ENCODE data around the gene TMTC2. TPM values are rescaled to one million over a fixed set of nuclear protein-coding genes. Genes with fewer than 3 reads are reported as not detected.
A peak's percentile ranks its signal among the peaks of the same experiment; 100 is the strongest.

TMTC2 gene
- total RNA-seq, 1 experiment from 2014 or later = 1.7 TPM

GRCh38 chr12:82651489-82651888 lies 35.2 kb upstream of the TMTC2 start:
- Mint-ChIP-seq H3K4me3 (ENCODE audit: unreplicated experiment) (no peak overlapping the region), H3K27me3 (ENCODE audit: insufficient read depth, unreplicated experiment) (no peaks in the 10 kb centered on the region), H3K4me1 (ENCODE audit: insufficient read depth, unreplicated experiment) (peaks cover 20% of the 10 kb centered on the region), H3K27ac (ENCODE audit: low read depth, unreplicated experiment) (no peak overlapping the region), H3K9me3 (ENCODE audit: unreplicated experiment) (no peaks in the 10 kb centered on the region), H3K36me3 (ENCODE audit: insufficient read depth, unreplicated experiment) (no peaks in the 10 kb centered on the region)
- BruUV-seq (replicated peaks) = no TSS peak
- intact Hi-C loops (cut with micrococcal nuclease) = no loop called here
- ChIA-PET CTCF (interaction anchor here (0.6 to 2.0 kb wide), 3 partner anchors 35 to 1903 kb away, joined by 3 to 10 read pairs (median 3); partner anchors contain the start of gene TMTC2), POLR2A (interaction anchor here (0.8 to 1.0 kb wide), 2 partner anchors 35 to 219 kb away, joined by 4 to 7 read pairs; partner anchors contain the start of gene TMTC2)
- peak; percentile 94 for DNase-seq (ENCODE audit: unreplicated experiment)
- TF ChIP-seq CTCF (IDR thresholded peaks at IDR 0.05; ENCODE audit: unreplicated experiment) = no peak

- H3K9me3 Mint-ChIP-seq (ENCODE audit: unreplicated experiment) = no peaks in the 10 kb centered on the region
- no peaks in the 10 kb centered on the region for H3K36me3 Mint-ChIP-seq (ENCODE audit: insufficient read depth, unreplicated experiment)
- CTCF ChIA-PET = no interaction called here
- H3K4me1 Mint-ChIP-seq (ENCODE audit: insufficient read depth, unreplicated experiment) = peaks cover 20% of the 10 kb centered on the region
- no peak for DNase-seq (ENCODE audit: unreplicated experiment)
- no peak overlapping the region for H3K27ac Mint-ChIP-seq (ENCODE audit: low read depth, unreplicated experiment)
- BruUV-seq (replicated peaks) = no TSS peak
- no peak for TF ChIP-seq CTCF (IDR thresholded peaks at IDR 0.05; ENCODE audit: unreplicated experiment)
- no peak overlapping the region for H3K4me3 Mint-ChIP-seq (ENCODE audit: unreplicated experiment)
- intact Hi-C loops (cut with micrococcal nuclease) = no loop called here
- POLR2A ChIA-PET = no interaction called here
- H3K27me3 Mint-ChIP-seq (ENCODE audit: insufficient read depth, unreplicated experiment) = no peaks in the 10 kb centered on the region
Measured at GRCh38 chr12:82652071-82652470, 34.6 kb upstream of the TMTC2 start.

- DNase-seq (ENCODE audit: unreplicated experiment) = no peak
- no peak overlapping the region for H3K27ac Mint-ChIP-seq (ENCODE audit: low read depth, unreplicated experiment)
- peaks cover 22% of the 10 kb centered on the region for H3K4me1 Mint-ChIP-seq (ENCODE audit: insufficient read depth, unreplicated experiment)
- no peak for TF ChIP-seq CTCF (IDR thresholded peaks at IDR 0.05; ENCODE audit: unreplicated experiment)
- BruUV-seq (replicated peaks) = no TSS peak
- H3K9me3 Mint-ChIP-seq (ENCODE audit: unreplicated experiment) = no peaks in the 10 kb centered on the region
- no peaks in the 10 kb centered on the region for H3K36me3 Mint-ChIP-seq (ENCODE audit: insufficient read depth, unreplicated experiment)
- intact Hi-C loops (cut with micrococcal nuclease) = no loop called here
- no peaks in the 10 kb centered on the region for H3K27me3 Mint-ChIP-seq (ENCODE audit: insufficient read depth, unreplicated experiment)
- ChIA-PET POLR2A (no interaction called here), CTCF (no interaction called here)
- no peak overlapping the region for H3K4me3 Mint-ChIP-seq (ENCODE audit: unreplicated experiment)
Measured at GRCh38 chr12:82655751-82656150, 31.0 kb upstream of the TMTC2 start.

GRCh38 chr12:82659343-82660207 lies 27.1 kb upstream of the TMTC2 start:
- H3K4me3 Mint-ChIP-seq (ENCODE audit: unreplicated experiment) = no peak overlapping the region
- no peaks in the 10 kb centered on the region for H3K27me3 Mint-ChIP-seq (ENCODE audit: insufficient read depth, unreplicated experiment)
- TF ChIP-seq CTCF (IDR thresholded peaks at IDR 0.05; ENCODE audit: unreplicated experiment) = no peak
- H3K4me1 Mint-ChIP-seq (ENCODE audit: insufficient read depth, unreplicated experiment) = peaks cover 9% of the 10 kb centered on the region
- no peak overlapping the region for H3K27ac Mint-ChIP-seq (ENCODE audit: low read depth, unreplicated experiment)
- intact Hi-C loops (cut with micrococcal nuclease) = no loop called here
- DNase-seq (ENCODE audit: unreplicated experiment) = no peak
- ChIA-PET POLR2A (interaction anchor here (0.6 kb wide), 1 partner anchor 1847 kb away, joined by 4 read pairs; no protein-coding TSS in a partner anchor), CTCF (interaction anchor here (0.6 to 1.5 kb wide), 4 partner anchors 26 to 514 kb away, joined by 3 to 6 read pairs (median 4); partner anchors contain the start of genes CCDC59, METTL25 and TMTC2)
- no peaks in the 10 kb centered on the region for H3K36me3 Mint-ChIP-seq (ENCODE audit: insufficient read depth, unreplicated experiment)
- no peaks in the 10 kb centered on the region for H3K9me3 Mint-ChIP-seq (ENCODE audit: unreplicated experiment)
- BruUV-seq (replicated peaks) = no TSS peak
